ENCODE data around the gene KIF18B. TPM values are rescaled to one million over a fixed set of nuclear protein-coding genes. Genes with fewer than 3 reads are reported as not detected.

KIF18B gene
- total RNA-seq, 1 donor from 2014 or later, result 1.7 TPM

GRCh38 chr17:44925731-44926697 lies 21.6 kb downstream of the KIF18B start:
- ChIA-PET POLR2A (no interaction called here), CTCF (no interaction called here)
- H3K9me3 Mint-ChIP-seq, result no peaks in the 10 kb centered on the region
- peaks cover 3% of the 10 kb centered on the region for H3K4me1 Mint-ChIP-seq
- H3K4me3 Mint-ChIP-seq, result no peak overlapping the region
- H3K36me3 Mint-ChIP-seq (ENCODE audit: low read depth), result no peaks in the 10 kb centered on the region
- intact Hi-C loops (cut with micrococcal nuclease), result no loop called here
- TF ChIP-seq CTCF (IDR thresholded peaks at IDR 0.05), result no peak
- DNase-seq (no peak), ATAC-seq (ENCODE audit: low read depth) (no peak)
- H3K27me3 Mint-ChIP-seq, result peaks cover 8% of the 10 kb centered on the region
- no peak overlapping the region for H3K27ac Mint-ChIP-seq

- no peak overlapping the region for H3K27ac Mint-ChIP-seq
- ChIA-PET CTCF (no interaction called here), POLR2A (no interaction called here)
- peaks cover 15% of the 10 kb centered on the region for H3K4me1 Mint-ChIP-seq
- DNase-seq (no peak), ATAC-seq (ENCODE audit: low read depth) (no peak)
- no peak for TF ChIP-seq CTCF (IDR thresholded peaks at IDR 0.05)
- no peaks in the 10 kb centered on the region for H3K36me3 Mint-ChIP-seq (ENCODE audit: low read depth)
- H3K4me3 Mint-ChIP-seq, result no peak overlapping the region
- H3K9me3 Mint-ChIP-seq, result no peaks in the 10 kb centered on the region
- H3K27me3 Mint-ChIP-seq, result peaks cover 11% of the 10 kb centered on the region
- intact Hi-C loops (cut with micrococcal nuclease), result loop anchor here (5.0 kb wide), 1 partner anchor 273 kb away; no protein-coding TSS in a partner anchor
These were observed 23.4 kb downstream of the KIF18B start for GRCh38 chr17:44924107-44924544.

- POLR2A ChIA-PET, result no interaction called here
- no peaks in the 10 kb centered on the region for H3K36me3 Mint-ChIP-seq (ENCODE audit: low read depth)
- CTCF ChIA-PET, result no interaction called here
- no peak for TF ChIP-seq CTCF (IDR thresholded peaks at IDR 0.05)
- intact Hi-C loops (cut with micrococcal nuclease), result loop anchor here (5.0 kb wide), 1 partner anchor 274 kb away; no protein-coding TSS in a partner anchor
- peaks cover 15% of the 10 kb centered on the region for H3K4me1 Mint-ChIP-seq
- DNase-seq (no peak), ATAC-seq (ENCODE audit: low read depth) (no peak)
- no peak overlapping the region for H3K4me3 Mint-ChIP-seq
- H3K9me3 Mint-ChIP-seq, result no peaks in the 10 kb centered on the region
- H3K27me3 Mint-ChIP-seq, result peaks cover 11% of the 10 kb centered on the region
- H3K27ac Mint-ChIP-seq, result no peak overlapping the region
These were observed 24.7 kb downstream of the KIF18B start for GRCh38 chr17:44922746-44923470.

- DNase-seq, result no peak
- Mint-ChIP-seq H3K27me3 (peaks cover 11% of the 10 kb centered on the region), H3K4me1 (peaks cover 15% of the 10 kb centered on the region), H3K36me3 (ENCODE audit: low read depth) (no peaks in the 10 kb centered on the region), H3K27ac (no peak overlapping the region), H3K9me3 (no peaks in the 10 kb centered on the region), H3K4me3 (no peak overlapping the region)
- TF ChIP-seq CTCF (IDR thresholded peaks at IDR 0.05), result no peak
- intact Hi-C loops (cut with micrococcal nuclease), result loop anchor here (5.0 kb wide), 1 partner anchor 275 kb away; no protein-coding TSS in a partner anchor
- ATAC-seq (ENCODE audit: low read depth), result no peak
- ChIA-PET CTCF (no interaction called here), POLR2A (no interaction called here)
These were observed 25.4 kb downstream of the KIF18B start for GRCh38 chr17:44922136-44922535.
